HS-5 (cell line): ENCODE measurements around the gene HDAC5.
"Not testable (repeated sequence)": the region's sequence is repeated elsewhere in the genome, so short reads cannot be mapped to it uniquely, and the experiment has no call there.

Source experiments
- DNase-seq: peaks from one replicate; pipeline ENCODE4 v3.0.0-alpha.2; 2012; ENCODE audit warnings: low read depth

HDAC5 gene

GRCh38 chr17:44123356-44124117 lies at the start of gene HDAC5:
HDAC5 (minus strand) TSS chr17:44123641; CDS start chr17:44117515, 6,126 bp downstream.
- DNase-seq, result peak; percentile 77

- no peak for DNase-seq
These were observed 48.6 kb upstream of the HDAC5 start for GRCh38 chr17:44171931-44172455.

GRCh38 chr17:44170499-44171201 lies 47.2 kb upstream of the HDAC5 start, which contains the start of gene ASB16:
ASB16 (plus strand) TSS chr17:44170704; CDS start chr17:44170790, 86 bp downstream.
- DNase-seq, result no peak

GRCh38 chr17:44170135-44170498 lies 46.7 kb upstream of the HDAC5 start:
- DNase-seq, result no peak

- no peak for DNase-seq
These were observed 43.9 kb upstream of the HDAC5 start for GRCh38 chr17:44167181-44167861.

GRCh38 chr17:44164476-44164875 lies 41.0 kb upstream of the HDAC5 start:
- no peak for DNase-seq

- no peak for DNase-seq
These were observed 36.2 kb upstream of the HDAC5 start for GRCh38 chr17:44159519-44160210.

- DNase-seq, result no peak
These were observed 32.0 kb upstream of the HDAC5 start for GRCh38 chr17:44155488-44155887.

- no peak for DNase-seq
These were observed 29.4 kb upstream of the HDAC5 start for GRCh38 chr17:44152875-44153274.

GRCh38 chr17:44149750-44150329 lies 26.4 kb upstream of the HDAC5 start:
- no peak for DNase-seq

- DNase-seq, result not testable (repeated sequence)
These were observed 25.6 kb upstream of the HDAC5 start for GRCh38 chr17:44149066-44149465.

- no peak for DNase-seq
These were observed 24.4 kb upstream of the HDAC5 start for GRCh38 chr17:44147812-44148211.

GRCh38 chr17:44146375-44147346 lies 23.2 kb upstream of the HDAC5 start:
- DNase-seq, result no peak

GRCh38 chr17:44144966-44145739 lies 21.7 kb upstream of the HDAC5 start:
- DNase-seq, result no peak

GRCh38 chr17:44143921-44144320 lies 20.5 kb upstream of the HDAC5 start:
- DNase-seq, result not testable (repeated sequence)

- peak; percentile 94 for DNase-seq
These were observed 14.7 kb upstream of the HDAC5 start for GRCh38 chr17:44137891-44138709.

- DNase-seq, result no peak
These were observed 11.5 kb upstream of the HDAC5 start for GRCh38 chr17:44134752-44135568.
